HepG2 (cell line): ENCODE data around the gene TOM1L2. TPM values are rescaled to one million over a fixed set of nuclear protein-coding genes. Genes with fewer than 3 reads are reported as not detected.
A peak's percentile ranks its signal among the peaks of the same experiment; 100 is the strongest.

Source experiments
- ARHGAP35 ChIP-seq: sonication (generic); formaldehyde crosslinking; IDR thresholded peaks from 2 replicates; pipeline ENCODE4 v1.9.0; 2022; ENCODE audit warnings: mild to moderate bottlenecking, inconsistent platforms, moderate library complexity, missing genetic modification reagents, borderline replicate concordance
- CREM ChIP-seq, 2 experiments: sonication (generic) in 1 of 2; formaldehyde crosslinking in 1 of 2; IDR thresholded peaks; 2 replicates each; pipeline versions ENCODE4 v1.4.0 to v1.6.1; 2016 to 2020; ENCODE audit warnings: antibody characterized with exemption in 1 of 2, mild to moderate bottlenecking in 1 of 2, missing genetic modification reagents in 1 of 2
- DR1 ChIP-seq: sonication (generic); formaldehyde crosslinking; IDR thresholded peaks from 2 replicates; pipeline ENCODE4 v1.8.0; 2021; ENCODE audit warnings: mild to moderate bottlenecking, missing genetic modification reagents, inconsistent platforms
- ELF1 ChIP-seq: sonication (generic); formaldehyde crosslinking; IDR thresholded peaks from 2 replicates; pipeline ENCODE4 v1.4.0; 2020; ENCODE audit warnings: missing genetic modification reagents
- GATAD2A ChIP-seq: IDR thresholded peaks from 2 replicates; pipeline ENCODE4 v1.6.1; 2016
- KLF9 ChIP-seq: IDR thresholded peaks from 2 replicates; pipeline ENCODE4 v1.6.1; 2016; ENCODE audit warnings: low read depth
- MAF1 ChIP-seq: sonication (generic); formaldehyde crosslinking; IDR thresholded peaks from 2 replicates; pipeline ENCODE4 v1.5.0; 2020; ENCODE audit warnings: missing genetic modification reagents, borderline replicate concordance
- MIER2 ChIP-seq: IDR thresholded peaks from 2 replicates; pipeline ENCODE4 v1.6.1; 2016; ENCODE audit warnings: missing biosample characterization, missing genetic modification reagents
- MYNN ChIP-seq: sonication (generic); formaldehyde crosslinking; IDR thresholded peaks from 2 replicates; pipeline ENCODE4 v1.4.0; 2020; ENCODE audit warnings: mild to moderate bottlenecking, low read depth, missing genetic modification reagents
- NFYC ChIP-seq: IDR thresholded peaks from 2 replicates; pipeline ENCODE4 v1.6.1; 2016; ENCODE audit warnings: missing genetic modification reagents, missing compliant biosample characterization
- PLRG1 ChIP-seq: fragments of 450-650 bp; conservative IDR thresholded peaks from 2 replicates; pipeline ENCODE4 v1.6.1; 2016
- POGZ ChIP-seq: sonication (generic); formaldehyde crosslinking; IDR thresholded peaks from 2 replicates; pipeline ENCODE4 v1.4.0; 2020; ENCODE audit warnings: mild to moderate bottlenecking, missing genetic modification reagents
- REL ChIP-seq: sonication (generic); formaldehyde crosslinking; conservative IDR thresholded peaks from 2 replicates; pipeline ENCODE4 v1.8.0; 2022; ENCODE audit warnings: mild to moderate bottlenecking, missing genetic modification reagents, moderate library complexity
- SOX5 ChIP-seq: IDR thresholded peaks from 2 replicates; pipeline ENCODE4 v1.6.1; 2016; ENCODE audit warnings: borderline replicate concordance
- SP1 ChIP-seq, 2 experiments: fragments of 450-650 bp in 1 of 2; sonication (generic) in 1 of 2; formaldehyde crosslinking in 1 of 2; IDR thresholded peaks; 2 replicates each; pipeline versions ENCODE4 v1.4.0 to v1.6.1; 2016 to 2020; ENCODE audit warnings: missing genetic modification reagents in 1 of 2
- TIGD3 ChIP-seq: sonication (generic); formaldehyde crosslinking; IDR thresholded peaks from 2 replicates; pipeline ENCODE4 v1.5.1; 2020; ENCODE audit warnings: mild to moderate bottlenecking, missing genetic modification reagents, borderline replicate concordance
- ZBTB46 ChIP-seq: sonication (generic); formaldehyde crosslinking; IDR thresholded peaks from 2 replicates; pipeline ENCODE4 v1.4.0; 2020; ENCODE audit warnings: mild to moderate bottlenecking, missing genetic modification reagents, borderline replicate concordance
- ZFP90 ChIP-seq: sonication (generic); formaldehyde crosslinking; IDR thresholded peaks from 2 replicates; pipeline ENCODE4 v1.8.0; 2022; ENCODE audit warnings: missing genetic modification reagents, mild to moderate bottlenecking, inconsistent platforms, borderline replicate concordance
- ZMYM3 ChIP-seq: sonication (generic); formaldehyde crosslinking; IDR thresholded peaks from 2 replicates; pipeline ENCODE4 v1.5.1; 2020; ENCODE audit warnings: mild to moderate bottlenecking, missing genetic modification reagents
- ZNF556 ChIP-seq: sonication (generic); formaldehyde crosslinking; IDR thresholded peaks from 2 replicates; pipeline ENCODE4 v1.4.0; 2020; ENCODE audit warnings: mild to moderate bottlenecking, missing genetic modification reagents, borderline replicate concordance
- ZNF589 ChIP-seq: sonication (generic); formaldehyde crosslinking; conservative IDR thresholded peaks from 2 replicates; pipeline ENCODE4 v1.8.0; 2022; ENCODE audit warnings: mild to moderate bottlenecking, moderate library complexity, missing genetic modification reagents
- ZNF724P ChIP-seq: sonication (generic); formaldehyde crosslinking; IDR thresholded peaks from 2 replicates; pipeline ENCODE4 v1.8.0; 2022; ENCODE audit warnings: missing genetic modification reagents, borderline replicate concordance
- ZSCAN20 ChIP-seq: sonication (generic); formaldehyde crosslinking; IDR thresholded peaks from 2 replicates; pipeline ENCODE4 v1.4.0; 2020; ENCODE audit warnings: missing genetic modification reagents, mild to moderate bottlenecking, borderline replicate concordance
- polyA plus RNA-seq, 8 experiments: library from polyadenylated mRNA; depleted of rRNA in 3 of 8; stranded (reverse) in 7 of 8; unstranded in 1 of 8; fragments of >200 nt; fragmentation: Illumina TruSeq in 4 of 8; extraction: Trizol in 4 of 8; gene quantifications; 2 replicates each; pipeline versions ENCODE4 v1.2.1 to v1.2.3, GENCODE V29; 2011 to 2016; ENCODE audit warnings: low read depth in 4 of 8, missing spikeins in 1 of 8, mixed read lengths in 1 of 8; ENCODE audit not compliant: insufficient read depth in 1 of 8
- total RNA-seq, 5 experiments: library from RNA; depleted of rRNA; stranded (reverse); fragments of >200 nt; fragmentation: Illumina TruSeq; extraction: Trizol; gene quantifications; 2 replicates each; pipeline ENCODE4 v1.2.3, GENCODE V29; 2016; ENCODE audit warnings: low read depth in 1 of 5
- TF ChIP-seq, protein P1 (sequence below): sonication (generic); formaldehyde crosslinking; IDR thresholded peaks from 2 replicates; pipeline ENCODE4 v1.9.0; 2022; ENCODE audit warnings: low read depth, missing genetic modification reagents
- TF ChIP-seq, protein P2 (sequence below): conservative IDR thresholded peaks from 2 replicates; pipeline ENCODE4 v1.6.1; 2018; ENCODE audit warnings: missing genetic modification reagents

The TOM1L2 gene
- total and polyA plus RNA-seq, 2 of the 13 experiments (the other 11 are each of a cell fraction or from before 2014, with no cell fraction given), result 4.7 to 7.4 TPM

- no peak for TF ChIP-seq GATAD2A (CRISPR knock-in tag)
- no peak for TF ChIP-seq ARHGAP35 (CRISPR knock-in tag)
- 0 out of 2 replicates have a peak, but pooled peaks have one; percentile 16 for TF ChIP-seq CREM (IDR thresholded peaks at IDR 0.05)
- TF ChIP-seq CREM (CRISPR knock-in tag; IDR thresholded peaks at IDR 0.05), result no peak
- TF ChIP-seq ELF1 (CRISPR knock-in tag), result no peak
- no peak for TF ChIP-seq ZSCAN20 (CRISPR knock-in tag)
- TF ChIP-seq PLRG1, result no peak
- TF ChIP-seq ZBTB46 (CRISPR knock-in tag), result no peak
- TF ChIP-seq, protein P1, sequence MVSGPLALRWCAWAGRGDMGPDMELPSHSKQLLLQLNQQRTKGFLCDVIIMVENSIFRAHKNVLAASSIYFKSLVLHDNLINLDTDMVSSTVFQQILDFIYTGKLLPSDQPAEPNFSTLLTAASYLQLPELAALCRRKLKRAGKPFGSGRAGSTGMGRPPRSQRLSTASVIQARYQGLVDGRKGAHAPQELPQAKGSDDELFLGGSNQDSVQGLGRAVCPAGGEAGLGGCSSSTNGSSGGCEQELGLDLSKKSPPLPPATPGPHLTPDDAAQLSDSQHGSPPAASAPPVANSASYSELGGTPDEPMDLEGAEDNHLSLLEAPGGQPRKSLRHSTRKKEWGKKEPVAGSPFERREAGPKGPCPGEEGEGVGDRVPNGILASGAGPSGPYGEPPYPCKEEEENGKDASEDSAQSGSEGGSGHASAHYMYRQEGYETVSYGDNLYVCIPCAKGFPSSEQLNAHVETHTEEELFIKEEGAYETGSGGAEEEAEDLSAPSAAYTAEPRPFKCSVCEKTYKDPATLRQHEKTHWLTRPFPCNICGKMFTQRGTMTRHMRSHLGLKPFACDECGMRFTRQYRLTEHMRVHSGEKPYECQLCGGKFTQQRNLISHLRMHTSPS (CRISPR knock-in tag), result no peak
- TF ChIP-seq ZNF589, result no peak
- peak; percentile 26; the same call in 1 of the 2 replicates for TF ChIP-seq NFYC (CRISPR knock-in tag)
- TF ChIP-seq MAF1 (CRISPR knock-in tag), result 0 out of 2 replicates have a peak, but pooled peaks have one; percentile 25
- no peak for TF ChIP-seq KLF9 (CRISPR knock-in tag)
- no peak for TF ChIP-seq SP1 (IDR thresholded peaks at IDR 0.05)
- peak; percentile 40; the same call in 1 of the 2 replicates for TF ChIP-seq SP1 (CRISPR knock-in tag; IDR thresholded peaks at IDR 0.05)
- TF ChIP-seq DR1, result peak; percentile 13; the same call in 1 of the 2 replicates
- no peak for TF ChIP-seq MIER2
- no peak for TF ChIP-seq ZNF724P
- peak; percentile 70; the same call in 1 of the 2 replicates for TF ChIP-seq ZMYM3 (CRISPR knock-in tag)
- TF ChIP-seq ZFP90 (CRISPR knock-in tag), result no peak; the same call in 1 of the 2 replicates
- 0 out of 2 replicates have a peak, but pooled peaks have one; percentile 44 for TF ChIP-seq ZNF556
- no peak for TF ChIP-seq POGZ (CRISPR knock-in tag)
- TF ChIP-seq TIGD3, result no peak
- TF ChIP-seq SOX5 (CRISPR knock-in tag), result no peak; the same call in 1 of the 2 replicates
- TF ChIP-seq, protein P2, sequence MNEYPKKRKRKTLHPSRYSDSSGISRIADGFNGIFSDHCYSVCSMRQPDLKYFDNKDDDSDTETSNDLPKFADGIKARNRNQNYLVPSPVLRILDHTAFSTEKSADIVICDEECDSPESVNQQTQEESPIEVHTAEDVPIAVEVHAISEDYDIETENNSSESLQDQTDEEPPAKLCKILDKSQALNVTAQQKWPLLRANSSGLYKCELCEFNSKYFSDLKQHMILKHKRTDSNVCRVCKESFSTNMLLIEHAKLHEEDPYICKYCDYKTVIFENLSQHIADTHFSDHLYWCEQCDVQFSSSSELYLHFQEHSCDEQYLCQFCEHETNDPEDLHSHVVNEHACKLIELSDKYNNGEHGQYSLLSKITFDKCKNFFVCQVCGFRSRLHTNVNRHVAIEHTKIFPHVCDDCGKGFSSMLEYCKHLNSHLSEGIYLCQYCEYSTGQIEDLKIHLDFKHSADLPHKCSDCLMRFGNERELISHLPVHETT, result no peak
- no peak for TF ChIP-seq REL
- TF ChIP-seq MYNN (CRISPR knock-in tag), result no peak
Observed at GRCh38 chr17:17823433-17824118, 148.6 kb downstream of the TOM1L2 start (continued).
